AG04449 (cell line): Measurements from ENCODE around the gene ALB.

Experiments used
- CTCF ChIA-PET: fragments of 350-600 bp; formaldehyde crosslinking; extraction: SDS; loops from one replicate; lab custom pipeline; 2021; ENCODE audit warnings: antibody characterized with exemption; lab: Yijun Ruan, JAX
- POLR2A ChIA-PET: fragments of 400-600, 350-600 bp; formaldehyde crosslinking; extraction: SDS; loops from one replicate; lab custom pipeline; 2020; ENCODE audit warnings: antibody characterized with exemption, inconsistent platforms; lab: Yijun Ruan, JAX
- DNase-seq: peaks from one replicate; pipeline ENCODE4 v3.0.0-alpha.2; 2010; ENCODE audit warnings: low read depth, low spot score
- H3K4me3 ChIP-seq: 2 replicates; pipeline ENCODE4 v1.5.1; 2011; ENCODE audit warnings: low read depth, mild to moderate bottlenecking, control low read depth, low read length
- CTCF ChIP-seq: IDR thresholded peaks from one replicate; pipeline ENCODE4 v1.5.1; 2011; ENCODE audit warnings: mild to moderate bottlenecking, moderate library complexity, low read length, control low read depth, inconsistent platforms; ENCODE audit not compliant: insufficient read depth; ENCODE audit errors: missing control alignments

Gene ALB

GRCh38 chr4:73416423-73417087 is 12.5 kb downstream of the ALB start:
- CTCF ChIA-PET: interaction anchor here (0.8 kb wide), 1 partner anchor 104 kb away, joined by 3 read pairs; no protein-coding TSS in a partner anchor

DNA sequence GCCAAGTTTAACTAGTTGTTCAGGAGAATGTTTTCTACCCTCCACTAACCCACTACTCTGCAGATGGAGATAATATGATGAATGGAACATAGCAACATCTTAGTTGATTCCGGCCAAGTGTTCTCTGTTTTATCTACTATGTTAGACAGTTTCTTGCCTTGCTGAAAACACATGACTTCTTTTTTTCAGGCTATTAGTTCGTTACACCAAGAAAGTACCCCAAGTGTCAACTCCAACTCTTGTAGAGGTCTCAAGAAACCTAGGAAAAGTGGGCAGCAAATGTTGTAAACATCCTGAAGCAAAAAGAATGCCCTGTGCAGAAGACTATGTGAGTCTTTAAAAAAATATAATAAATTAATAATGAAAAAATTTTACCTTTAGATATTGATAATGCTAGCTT is 13.3 kb downstream of the ALB start:
- H3K4me3 ChIP-seq: no peak overlapping the region
- POLR2A ChIA-PET: no interaction called here
- CTCF ChIA-PET: no interaction called here
- no peak for DNase-seq
- no peak for TF ChIP-seq CTCF

More at GRCh38 chr4:73416423-73417087, 12.5 kb downstream of the ALB start:
- POLR2A ChIA-PET: no interaction called here
- no peak overlapping the region for H3K4me3 ChIP-seq
- no peak for TF ChIP-seq CTCF
- no peak for DNase-seq

DNA sequence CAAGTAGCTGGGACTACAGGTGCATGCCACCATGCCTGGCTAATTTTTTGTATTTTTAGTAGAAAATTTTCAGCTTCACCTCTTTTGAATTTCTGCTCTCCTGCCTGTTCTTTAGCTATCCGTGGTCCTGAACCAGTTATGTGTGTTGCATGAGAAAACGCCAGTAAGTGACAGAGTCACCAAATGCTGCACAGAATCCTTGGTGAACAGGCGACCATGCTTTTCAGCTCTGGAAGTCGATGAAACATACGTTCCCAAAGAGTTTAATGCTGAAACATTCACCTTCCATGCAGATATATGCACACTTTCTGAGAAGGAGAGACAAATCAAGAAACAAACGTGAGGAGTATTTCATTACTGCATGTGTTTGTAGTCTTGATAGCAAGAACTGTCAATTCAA is 13.9 kb downstream of the ALB start:
- TF ChIP-seq CTCF: no peak
- ChIA-PET POLR2A (no interaction called here), CTCF (interaction anchor here (0.9 kb wide), 1 partner anchor 28 kb away, joined by 3 read pairs; no protein-coding TSS in a partner anchor)
- no peak for DNase-seq
- H3K4me3 ChIP-seq: no peak overlapping the region

- no peak for DNase-seq
- CTCF ChIA-PET: interaction anchor here (0.9 kb wide), 1 partner anchor 27 kb away, joined by 3 read pairs; no protein-coding TSS in a partner anchor
- POLR2A ChIA-PET: no interaction called here
- no peak overlapping the region for H3K4me3 ChIP-seq
- no peak for TF ChIP-seq CTCF
Measured at GRCh38 chr4:73418677-73419076, 14.6 kb downstream of the ALB start.

DNA sequence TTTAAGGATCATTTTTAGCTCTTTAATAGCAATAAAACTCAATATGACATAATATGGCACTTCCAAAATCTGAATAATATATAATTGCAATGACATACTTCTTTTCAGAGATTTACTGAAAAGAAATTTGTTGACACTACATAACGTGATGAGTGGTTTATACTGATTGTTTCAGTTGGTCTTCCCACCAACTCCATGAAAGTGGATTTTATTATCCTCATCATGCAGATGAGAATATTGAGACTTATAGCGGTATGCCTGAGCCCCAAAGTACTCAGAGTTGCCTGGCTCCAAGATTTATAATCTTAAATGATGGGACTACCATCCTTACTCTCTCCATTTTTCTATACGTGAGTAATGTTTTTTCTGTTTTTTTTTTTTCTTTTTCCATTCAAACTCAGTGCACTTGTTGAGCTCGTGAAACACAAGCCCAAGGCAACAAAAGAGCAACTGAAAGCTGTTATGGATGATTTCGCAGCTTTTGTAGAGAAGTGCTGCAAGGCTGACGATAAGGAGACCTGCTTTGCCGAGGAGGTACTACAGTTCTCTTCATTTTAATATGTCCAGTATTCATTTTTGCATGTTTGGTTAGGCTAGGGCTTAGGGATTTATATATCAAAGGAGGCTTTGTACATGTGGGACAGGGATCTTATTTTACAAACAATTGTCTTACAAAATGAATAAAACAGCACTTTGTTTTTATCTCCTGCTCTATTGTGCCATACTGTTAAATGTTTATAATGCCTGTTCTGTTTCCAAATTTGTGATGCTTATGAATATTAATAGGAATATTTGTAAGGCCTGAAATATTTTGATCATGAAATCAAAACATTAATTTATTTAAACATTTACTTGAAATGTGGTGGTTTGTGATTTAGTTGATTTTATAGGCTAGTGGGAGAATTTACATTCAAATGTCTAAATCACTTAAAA is 15.3 kb downstream of the ALB start:
- no peak overlapping the region for H3K4me3 ChIP-seq
- POLR2A ChIA-PET: no interaction called here
- CTCF ChIA-PET: interaction anchor here (0.9 kb wide), 1 partner anchor 27 kb away, joined by 3 read pairs; no protein-coding TSS in a partner anchor
- TF ChIP-seq CTCF: no peak
- no peak for DNase-seq

DNA sequence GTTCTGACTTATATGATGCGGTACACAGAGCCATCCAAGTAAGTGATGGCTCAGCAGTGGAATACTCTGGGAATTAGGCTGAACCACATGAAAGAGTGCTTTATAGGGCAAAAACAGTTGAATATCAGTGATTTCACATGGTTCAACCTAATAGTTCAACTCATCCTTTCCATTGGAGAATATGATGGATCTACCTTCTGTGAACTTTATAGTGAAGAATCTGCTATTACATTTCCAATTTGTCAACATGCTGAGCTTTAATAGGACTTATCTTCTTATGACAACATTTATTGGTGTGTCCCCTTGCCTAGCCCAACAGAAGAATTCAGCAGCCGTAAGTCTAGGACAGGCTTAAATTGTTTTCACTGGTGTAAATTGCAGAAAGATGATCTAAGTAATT is 16.5 kb downstream of the ALB start:
- H3K4me3 ChIP-seq: no peak overlapping the region
- CTCF ChIA-PET: interaction anchor here (1.1 kb wide), 1 partner anchor 13 kb away, joined by 3 read pairs; no protein-coding TSS in a partner anchor
- POLR2A ChIA-PET: no interaction called here
- DNase-seq: no peak
- TF ChIP-seq CTCF: no peak
